ENCODE results near the gene NABP1.

DNA sequence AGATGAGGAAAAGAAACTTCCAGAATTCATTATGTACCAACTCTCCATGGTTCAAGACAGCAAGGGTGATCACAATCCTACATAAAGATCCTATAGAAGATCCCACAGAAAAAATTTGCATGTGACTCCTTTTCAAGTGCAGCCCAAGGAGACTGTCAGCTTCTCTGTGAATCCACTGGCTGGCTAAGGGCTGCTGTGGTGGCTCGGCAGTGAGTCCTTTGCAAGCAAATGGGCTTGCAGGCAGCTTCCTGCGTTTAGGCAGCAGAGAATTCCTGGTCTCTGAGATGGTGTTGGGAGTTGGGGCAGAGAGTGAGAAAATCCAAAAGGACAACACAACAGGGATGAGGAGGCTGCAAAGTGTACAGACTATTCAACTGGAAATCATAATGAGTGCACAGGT lies 43.4 kb downstream of the NABP1 start:
- TF ChIP-seq EP300 (IDR thresholded peaks at IDR 0.05) (no peak), POLR2AphosphoS5 (IDR thresholded peaks at IDR 0.05) (no peak), POLR2A (IDR thresholded peaks at IDR 0.05) (no peak)
- TF ChIP-seq, protein P1, sequence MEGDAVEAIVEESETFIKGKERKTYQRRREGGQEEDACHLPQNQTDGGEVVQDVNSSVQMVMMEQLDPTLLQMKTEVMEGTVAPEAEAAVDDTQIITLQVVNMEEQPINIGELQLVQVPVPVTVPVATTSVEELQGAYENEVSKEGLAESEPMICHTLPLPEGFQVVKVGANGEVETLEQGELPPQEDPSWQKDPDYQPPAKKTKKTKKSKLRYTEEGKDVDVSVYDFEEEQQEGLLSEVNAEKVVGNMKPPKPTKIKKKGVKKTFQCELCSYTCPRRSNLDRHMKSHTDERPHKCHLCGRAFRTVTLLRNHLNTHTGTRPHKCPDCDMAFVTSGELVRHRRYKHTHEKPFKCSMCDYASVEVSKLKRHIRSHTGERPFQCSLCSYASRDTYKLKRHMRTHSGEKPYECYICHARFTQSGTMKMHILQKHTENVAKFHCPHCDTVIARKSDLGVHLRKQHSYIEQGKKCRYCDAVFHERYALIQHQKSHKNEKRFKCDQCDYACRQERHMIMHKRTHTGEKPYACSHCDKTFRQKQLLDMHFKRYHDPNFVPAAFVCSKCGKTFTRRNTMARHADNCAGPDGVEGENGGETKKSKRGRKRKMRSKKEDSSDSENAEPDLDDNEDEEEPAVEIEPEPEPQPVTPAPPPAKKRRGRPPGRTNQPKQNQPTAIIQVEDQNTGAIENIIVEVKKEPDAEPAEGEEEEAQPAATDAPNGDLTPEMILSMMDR (IDR thresholded peaks at IDR 0.05): no peak

Measured in sigmoid colon (tissue), 4 donors.